ENCODE results near the gene HIVEP3.

DNA sequence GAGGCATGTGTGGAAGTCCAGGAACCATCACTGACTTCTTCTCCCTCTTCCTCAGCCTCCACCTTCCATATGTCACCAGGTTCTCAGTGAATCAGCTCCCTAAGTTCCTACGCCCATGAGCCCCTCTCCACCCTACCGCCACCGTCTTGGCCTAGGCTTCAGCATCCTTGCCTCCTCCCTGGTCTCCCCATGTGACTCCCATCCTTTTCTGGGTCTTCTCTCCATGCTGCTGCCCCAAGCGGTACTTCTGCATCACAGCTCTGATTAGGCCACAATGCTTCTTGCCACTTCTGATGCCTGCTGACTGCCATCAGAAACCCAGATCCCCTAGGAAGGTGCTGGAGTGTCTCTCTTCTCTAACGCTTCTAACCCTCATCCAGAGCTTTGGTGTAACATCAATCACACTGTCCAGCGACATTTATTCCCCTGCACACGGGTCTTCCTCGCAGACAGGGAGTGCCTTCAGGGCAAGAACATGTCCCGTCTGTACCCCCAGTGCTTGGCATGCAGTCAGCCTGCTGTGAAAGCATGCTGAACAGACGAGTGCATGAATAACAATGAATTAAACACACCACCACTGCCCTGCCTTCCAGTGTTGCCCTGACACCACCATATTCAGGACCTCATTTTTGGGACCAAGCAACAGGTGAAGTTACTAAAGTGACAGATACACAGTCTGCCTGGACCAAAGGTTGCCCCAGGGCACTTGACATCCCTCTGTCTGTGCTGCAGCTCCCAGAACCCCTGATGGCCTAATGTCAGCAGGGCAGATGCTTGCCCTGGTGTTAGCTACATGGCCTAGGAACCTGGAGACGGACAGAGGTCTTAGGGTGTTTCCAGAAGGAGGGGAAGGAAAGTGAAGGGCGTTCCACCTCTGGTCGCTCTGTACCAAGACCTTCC is 275.6 kb downstream of the HIVEP3 start:
- TF ChIP-seq, protein P1, sequence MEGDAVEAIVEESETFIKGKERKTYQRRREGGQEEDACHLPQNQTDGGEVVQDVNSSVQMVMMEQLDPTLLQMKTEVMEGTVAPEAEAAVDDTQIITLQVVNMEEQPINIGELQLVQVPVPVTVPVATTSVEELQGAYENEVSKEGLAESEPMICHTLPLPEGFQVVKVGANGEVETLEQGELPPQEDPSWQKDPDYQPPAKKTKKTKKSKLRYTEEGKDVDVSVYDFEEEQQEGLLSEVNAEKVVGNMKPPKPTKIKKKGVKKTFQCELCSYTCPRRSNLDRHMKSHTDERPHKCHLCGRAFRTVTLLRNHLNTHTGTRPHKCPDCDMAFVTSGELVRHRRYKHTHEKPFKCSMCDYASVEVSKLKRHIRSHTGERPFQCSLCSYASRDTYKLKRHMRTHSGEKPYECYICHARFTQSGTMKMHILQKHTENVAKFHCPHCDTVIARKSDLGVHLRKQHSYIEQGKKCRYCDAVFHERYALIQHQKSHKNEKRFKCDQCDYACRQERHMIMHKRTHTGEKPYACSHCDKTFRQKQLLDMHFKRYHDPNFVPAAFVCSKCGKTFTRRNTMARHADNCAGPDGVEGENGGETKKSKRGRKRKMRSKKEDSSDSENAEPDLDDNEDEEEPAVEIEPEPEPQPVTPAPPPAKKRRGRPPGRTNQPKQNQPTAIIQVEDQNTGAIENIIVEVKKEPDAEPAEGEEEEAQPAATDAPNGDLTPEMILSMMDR (IDR thresholded peaks at IDR 0.05; ENCODE audit: low read length), result peak; percentile 62; the same call in 1 of the 2 replicates
- no peak for TF ChIP-seq EZH2 (IDR thresholded peaks at IDR 0.05; ENCODE audit: borderline replicate concordance, low read length)

All from OCI-LY1 (cell line).